Measurements from ENCODE around the gene IFNL1.
"Not testable (repeated sequence)": the region's sequence is repeated elsewhere in the genome, so short reads cannot be mapped to it uniquely, and the experiment has no call there.

IFNL1 gene

DNA sequence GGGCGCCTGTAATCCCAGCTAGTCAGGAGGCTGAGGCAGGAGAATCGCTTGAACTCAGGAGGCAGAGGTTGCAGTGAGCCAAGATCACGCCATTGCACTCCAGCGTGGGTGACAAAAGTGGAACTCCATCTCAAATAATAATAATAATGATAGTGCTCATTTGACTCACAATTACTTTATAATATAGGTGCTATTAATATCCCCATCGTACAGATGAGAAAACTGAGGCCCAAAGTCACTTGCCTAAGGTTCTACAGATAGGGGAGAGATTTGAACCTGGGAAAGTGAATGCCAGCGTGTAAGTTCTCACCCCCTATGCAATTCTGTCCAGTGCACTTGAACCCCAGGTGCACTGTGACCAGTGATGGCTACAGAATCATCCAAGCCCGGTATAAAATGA, 33.7 kb downstream of the IFNL1 start:
- H3K27ac ChIP-seq: no peak overlapping the region
- no peak for TF ChIP-seq CTCF (IDR thresholded peaks at IDR 0.05)
- no peak for TF ChIP-seq ZFX (IDR thresholded peaks at IDR 0.05; ENCODE audit: borderline replicate concordance)

DNA sequence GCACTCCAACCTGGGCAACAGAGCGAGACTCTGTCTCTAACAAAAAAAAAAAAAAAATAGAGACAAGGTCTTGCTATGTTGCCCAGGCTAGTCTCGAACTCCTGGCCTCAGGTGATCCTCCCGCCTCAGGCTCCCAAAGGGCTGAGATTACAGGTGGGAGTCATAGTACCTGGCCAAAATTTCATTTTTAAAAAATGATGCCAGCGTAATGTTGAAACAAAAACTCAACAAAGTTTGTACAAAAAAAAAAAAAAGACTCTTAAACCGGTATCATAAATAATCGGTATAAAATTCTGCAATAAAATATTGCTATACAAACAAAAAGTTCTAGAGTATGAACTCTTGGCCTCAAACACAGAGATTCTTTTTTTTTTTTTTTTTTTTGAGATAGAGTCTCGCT, 36.1 kb downstream of the IFNL1 start:
- no peak overlapping the region for H3K27ac ChIP-seq

GRCh38 chr19:39332738-39333137, 36.5 kb downstream of the IFNL1 start:
- not testable (repeated sequence) for H3K27ac ChIP-seq

More for the DNA sequence above, 36.1 kb downstream of the IFNL1 start:
- TF ChIP-seq CTCF (IDR thresholded peaks at IDR 0.05): no peak
- no peak for TF ChIP-seq ZFX (IDR thresholded peaks at IDR 0.05; ENCODE audit: borderline replicate concordance)

- no peak overlapping the region for H3K27ac ChIP-seq
- TF ChIP-seq ZFX (IDR thresholded peaks at IDR 0.05; ENCODE audit: borderline replicate concordance) (no peak), CTCF (IDR thresholded peaks at IDR 0.05) (no peak)
Observed at GRCh38 chr19:39333507-39333906, 37.3 kb downstream of the IFNL1 start.

- no peak overlapping the region for H3K27ac ChIP-seq
- TF ChIP-seq CTCF (IDR thresholded peaks at IDR 0.05): no peak
- no peak for TF ChIP-seq ZFX (IDR thresholded peaks at IDR 0.05; ENCODE audit: borderline replicate concordance)
Observed at GRCh38 chr19:39334444-39334976, 38.3 kb downstream of the IFNL1 start.

DNA sequence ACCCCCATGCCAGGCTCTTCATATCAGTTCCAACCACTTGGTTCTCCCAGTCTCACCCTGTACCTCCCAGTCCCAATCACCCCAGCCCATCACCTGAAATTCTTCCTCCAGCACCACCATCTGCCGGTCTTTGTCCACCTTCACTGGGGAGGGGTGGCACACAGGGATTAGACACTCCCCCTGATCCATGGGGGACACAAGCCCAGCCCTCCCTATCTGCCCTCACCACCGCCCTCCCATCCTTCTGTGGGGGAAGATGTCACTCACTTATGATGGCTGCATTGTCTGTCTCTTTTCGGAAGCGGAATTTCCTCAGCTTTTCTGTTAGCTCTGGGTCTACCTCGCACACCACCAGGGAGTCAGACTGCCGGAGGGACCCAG, 39.0 kb downstream of the IFNL1 start:
- no peak overlapping the region for H3K27ac ChIP-seq
- TF ChIP-seq CTCF (IDR thresholded peaks at IDR 0.05): no peak
- no peak for TF ChIP-seq ZFX (IDR thresholded peaks at IDR 0.05; ENCODE audit: borderline replicate concordance)

DNA sequence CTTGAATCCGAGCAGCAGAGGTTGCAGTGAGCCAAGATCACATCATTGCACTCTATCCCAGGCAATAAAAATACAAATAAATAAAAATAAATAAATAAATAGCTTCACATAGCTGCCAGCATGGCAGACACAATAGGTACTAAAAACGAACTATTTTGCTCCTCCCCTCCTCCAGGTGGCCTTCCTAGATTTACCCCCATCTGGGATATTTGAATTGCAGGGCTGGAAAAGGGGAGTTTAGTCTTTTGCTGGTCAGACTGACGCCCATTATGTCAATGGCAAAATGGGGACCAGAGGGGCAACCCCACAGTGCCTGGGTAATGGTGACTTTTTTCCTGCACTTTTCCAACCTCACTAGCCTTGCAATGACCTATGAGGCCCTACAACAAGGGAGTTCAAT, 40.3 kb downstream of the IFNL1 start:
- H3K27ac ChIP-seq: no peak overlapping the region
- no peak for TF ChIP-seq CTCF (IDR thresholded peaks at IDR 0.05)
- TF ChIP-seq ZFX (IDR thresholded peaks at IDR 0.05; ENCODE audit: borderline replicate concordance): no peak

- H3K27ac ChIP-seq: no peak overlapping the region
- TF ChIP-seq CTCF (IDR thresholded peaks at IDR 0.05): no peak
- no peak for TF ChIP-seq ZFX (IDR thresholded peaks at IDR 0.05; ENCODE audit: borderline replicate concordance)
Observed at GRCh38 chr19:39339674-39340073, 43.5 kb downstream of the IFNL1 start.

GRCh38 chr19:39340156-39340555, 43.9 kb downstream of the IFNL1 start:
- H3K27ac ChIP-seq: not testable (repeated sequence)
